Stromal cell of bone marrow (primary cell): ENCODE measurements around the gene PDE9A.

Source experiments
- DNase-seq: peaks from one replicate; pipeline ENCODE4 v3.0.0-alpha.2; 2012; ENCODE audit warnings: low read depth

Gene PDE9A

GRCh38 chr21:42688226-42688840 is 34.9 kb downstream of the PDE9A start:
- DNase-seq: no peak

DNA sequence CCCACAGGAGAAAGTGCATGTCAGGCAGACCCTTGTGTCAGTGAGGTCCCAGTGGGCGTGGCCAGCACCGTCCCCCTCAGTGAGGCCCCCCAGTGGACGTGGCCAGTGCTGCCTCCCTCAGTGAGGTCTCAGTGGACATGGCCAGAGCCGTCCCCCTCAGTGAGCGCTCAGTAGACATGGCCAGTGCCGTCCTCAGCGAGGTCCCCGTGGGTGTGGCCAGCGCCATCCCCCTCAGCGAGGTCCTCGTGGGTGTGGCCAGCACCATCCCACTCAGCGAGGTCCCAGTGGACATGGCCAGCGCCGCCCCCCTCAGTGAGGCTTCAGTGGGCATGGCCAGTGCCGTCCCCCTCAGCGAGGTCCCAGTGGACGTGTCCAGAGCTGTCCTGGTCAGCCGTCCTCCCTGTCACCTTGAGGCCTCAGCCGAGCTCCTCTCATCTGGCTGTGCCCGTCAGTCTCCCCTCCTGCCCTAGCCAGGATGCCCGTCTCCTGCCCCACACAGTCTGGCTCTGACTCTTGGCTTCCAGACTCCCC is 35.5 kb downstream of the PDE9A start:
- no peak for DNase-seq

GRCh38 chr21:42690586-42690985 is 37.2 kb downstream of the PDE9A start:
- no peak for DNase-seq

- DNase-seq: no peak
Observed at GRCh38 chr21:42691901-42692559, 38.6 kb downstream of the PDE9A start.

DNA sequence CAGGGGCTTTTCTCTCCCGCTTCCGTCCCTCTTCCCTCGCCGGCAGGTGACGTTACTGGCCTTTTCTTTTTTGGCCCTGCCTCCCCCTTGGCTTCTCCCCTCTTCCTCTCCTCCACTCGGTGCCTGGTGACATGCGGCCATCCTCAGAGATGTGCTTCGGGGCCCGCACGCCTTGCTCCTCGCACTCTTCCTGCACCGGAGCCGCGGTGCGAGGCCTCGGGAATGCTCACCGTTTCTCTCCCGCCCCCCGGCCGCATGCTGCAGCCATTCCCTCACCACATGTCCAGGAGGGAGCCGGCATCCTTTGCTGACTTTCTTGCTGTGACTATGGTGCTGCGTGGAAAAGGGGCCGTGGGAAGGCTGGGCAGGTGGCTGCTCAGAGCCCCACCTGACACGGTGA is 39.3 kb downstream of the PDE9A start:
- no peak for DNase-seq

DNA sequence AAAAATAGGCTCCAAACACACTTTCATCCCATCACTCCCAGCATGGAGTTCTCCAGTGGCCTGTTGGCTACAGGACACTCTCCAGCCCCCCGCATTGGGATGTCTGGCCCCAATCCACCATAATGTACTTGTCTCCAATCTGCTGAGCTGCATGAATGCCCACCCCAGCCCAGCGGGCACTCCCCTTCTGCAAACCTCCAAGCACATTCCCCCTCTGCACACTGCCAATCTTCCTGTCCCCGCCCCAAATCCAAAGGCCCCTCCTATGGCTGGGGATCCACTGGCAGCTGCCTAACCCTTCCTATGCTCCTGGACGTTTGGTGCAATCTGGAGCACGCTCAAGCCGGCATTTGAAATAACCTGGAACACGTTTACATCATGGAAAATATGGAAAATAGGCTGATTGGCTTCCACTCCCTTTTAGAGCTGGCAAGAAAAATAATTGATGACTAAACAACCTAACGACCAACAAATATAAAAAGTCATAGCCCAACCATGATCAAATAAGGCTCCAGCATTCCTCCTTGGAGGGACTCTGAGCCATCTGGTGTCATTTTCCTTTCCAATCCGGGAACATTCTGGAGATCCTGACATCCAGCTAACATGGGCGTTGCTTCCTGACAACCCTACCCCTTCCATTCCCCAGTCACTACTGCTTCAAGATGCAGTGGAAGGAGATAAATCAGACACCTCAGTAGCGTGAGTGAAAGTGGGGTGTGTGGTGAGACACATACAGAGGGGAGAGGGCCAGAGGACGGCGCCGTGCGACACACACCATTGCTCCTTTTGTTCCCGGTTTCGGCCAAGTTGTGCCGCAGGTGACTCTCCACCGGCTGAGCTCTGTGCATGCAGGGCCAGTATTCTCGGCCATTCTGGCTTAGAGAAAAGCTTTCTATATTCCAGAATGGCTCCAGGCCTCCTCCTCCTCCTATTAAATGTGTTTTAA is 41.6 kb downstream of the PDE9A start:
- no peak for DNase-seq

DNA sequence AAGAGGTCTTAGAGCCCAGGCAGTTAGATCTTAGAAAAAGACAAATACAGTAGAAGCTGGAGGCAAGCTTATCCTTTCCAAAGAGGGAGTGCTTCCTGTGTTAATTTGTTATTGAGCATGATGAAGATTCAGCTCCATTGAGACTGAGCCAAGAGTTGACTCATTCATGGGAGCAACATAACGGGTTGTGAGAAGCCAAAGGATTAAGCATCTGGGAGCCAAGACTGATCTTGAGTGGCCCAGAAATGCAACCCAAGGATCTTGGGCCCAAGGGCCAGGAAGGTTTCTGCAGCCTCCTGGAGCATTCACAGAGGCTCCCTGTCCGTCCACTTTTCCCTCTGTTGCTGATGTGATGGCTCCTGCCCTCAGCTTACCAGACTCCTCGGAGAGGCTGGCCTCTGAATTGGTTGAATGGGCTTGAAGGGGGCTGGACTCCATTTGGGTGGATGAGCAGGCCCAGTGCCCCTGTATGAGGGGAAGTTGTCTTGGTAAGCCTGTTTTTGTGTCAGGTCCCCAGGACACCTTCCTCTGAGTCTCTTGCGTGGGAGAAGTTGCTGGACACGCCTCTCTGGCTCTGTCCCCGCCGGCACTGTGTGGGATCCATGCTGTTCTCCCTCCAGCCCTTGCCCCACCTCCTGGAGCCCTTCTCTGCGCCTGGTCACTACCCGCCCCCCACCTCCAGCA is 42.4 kb downstream of the PDE9A start:
- peak; percentile 69 for DNase-seq

DNA sequence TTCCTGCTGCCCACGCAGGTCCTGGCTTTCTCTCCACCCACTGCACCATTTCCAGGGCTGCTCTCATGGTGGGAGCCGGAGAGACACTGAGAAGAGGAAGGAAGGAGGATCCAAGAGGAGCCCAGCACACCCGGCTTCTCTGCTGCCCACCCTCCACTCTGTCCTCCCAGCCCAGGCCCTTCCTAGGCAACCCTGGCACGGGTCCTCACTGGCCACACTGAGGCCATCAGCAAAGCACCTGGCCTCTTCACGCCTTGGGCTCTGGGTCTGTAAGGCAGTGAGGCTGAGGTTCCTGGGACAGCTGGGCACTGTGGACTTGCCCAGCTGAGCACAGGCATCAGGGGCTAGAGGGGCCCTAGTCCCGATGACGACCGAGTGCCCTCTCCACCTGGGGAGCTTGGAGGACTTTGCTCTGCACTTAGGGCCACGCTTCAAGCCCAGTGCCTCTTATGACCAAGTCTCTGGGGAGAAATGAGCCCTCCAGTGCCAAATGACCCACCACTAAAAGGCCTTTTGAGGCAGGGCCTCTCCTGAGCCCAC is 43.1 kb downstream of the PDE9A start:
- DNase-seq: no peak

DNA sequence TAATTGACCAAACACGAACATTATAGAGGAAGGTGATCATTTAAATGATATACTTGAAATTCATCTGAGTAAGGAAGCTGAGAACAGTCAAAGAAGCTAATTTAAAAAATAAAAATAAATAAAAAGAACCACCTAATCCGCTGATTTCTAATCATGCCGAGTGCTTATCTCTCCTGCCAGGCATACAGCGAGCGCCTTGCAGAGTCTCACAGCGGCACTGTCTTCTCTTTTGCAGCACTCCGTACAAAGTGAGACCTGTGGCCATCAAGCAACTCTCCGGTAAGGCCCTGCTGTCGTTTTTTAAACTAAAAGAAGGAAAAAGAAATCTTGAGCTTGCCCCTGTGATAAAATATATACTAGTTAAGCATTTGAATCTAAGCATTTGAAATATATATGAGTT is 45.3 kb downstream of the PDE9A start:
- DNase-seq: no peak

GRCh38 chr21:42699196-42699595 is 45.8 kb downstream of the PDE9A start:
- no peak for DNase-seq

GRCh38 chr21:42701706-42702456 is 48.5 kb downstream of the PDE9A start:
- no peak for DNase-seq

- DNase-seq: no peak
Observed at GRCh38 chr21:42702720-42703119, 49.3 kb downstream of the PDE9A start.

- DNase-seq: no peak
Observed at GRCh38 chr21:42703136-42703908, 49.9 kb downstream of the PDE9A start.

DNA sequence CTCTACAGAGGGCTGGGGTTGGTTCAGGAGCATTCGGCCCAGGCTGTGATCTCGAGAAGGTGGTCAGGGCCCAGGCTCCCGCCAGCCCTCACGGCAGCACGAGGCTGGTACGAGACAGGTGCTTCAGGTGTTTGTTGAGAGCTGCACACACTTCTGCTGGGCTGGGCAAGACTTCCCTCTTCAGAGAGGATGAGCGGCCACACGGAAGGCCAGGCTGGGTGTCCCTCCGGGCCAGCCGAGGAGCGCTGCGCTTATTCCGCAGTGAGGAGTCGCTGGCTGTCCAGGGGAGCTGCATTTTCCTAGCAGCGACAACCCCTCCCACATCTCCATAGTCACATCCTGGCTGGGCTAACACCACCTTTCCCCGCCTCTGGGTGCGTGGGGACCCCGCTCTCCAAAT is 50.5 kb downstream of the PDE9A start:
- no peak for DNase-seq

- DNase-seq: no peak
Observed at GRCh38 chr21:42704861-42705260, 51.4 kb downstream of the PDE9A start.

DNA sequence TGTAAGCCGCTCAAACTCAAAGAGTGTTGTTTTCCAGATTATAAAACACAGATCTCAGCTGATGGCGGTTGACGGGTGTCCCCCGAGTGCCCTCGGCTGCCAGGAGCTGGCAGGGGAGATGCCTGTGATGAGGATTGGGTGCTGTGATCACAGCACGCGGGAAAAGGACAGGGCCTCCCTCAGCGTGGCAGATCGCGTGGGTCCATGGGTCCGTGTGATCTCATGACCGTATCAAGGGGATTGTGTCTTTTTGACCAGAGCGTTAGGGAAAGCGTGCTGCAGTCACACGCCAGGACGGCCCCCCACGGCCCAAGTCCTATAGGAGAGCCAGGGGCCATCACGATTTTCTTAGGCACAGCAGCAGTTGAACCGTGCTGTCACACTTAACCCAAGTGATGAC is 51.9 kb downstream of the PDE9A start:
- no peak for DNase-seq

DNA sequence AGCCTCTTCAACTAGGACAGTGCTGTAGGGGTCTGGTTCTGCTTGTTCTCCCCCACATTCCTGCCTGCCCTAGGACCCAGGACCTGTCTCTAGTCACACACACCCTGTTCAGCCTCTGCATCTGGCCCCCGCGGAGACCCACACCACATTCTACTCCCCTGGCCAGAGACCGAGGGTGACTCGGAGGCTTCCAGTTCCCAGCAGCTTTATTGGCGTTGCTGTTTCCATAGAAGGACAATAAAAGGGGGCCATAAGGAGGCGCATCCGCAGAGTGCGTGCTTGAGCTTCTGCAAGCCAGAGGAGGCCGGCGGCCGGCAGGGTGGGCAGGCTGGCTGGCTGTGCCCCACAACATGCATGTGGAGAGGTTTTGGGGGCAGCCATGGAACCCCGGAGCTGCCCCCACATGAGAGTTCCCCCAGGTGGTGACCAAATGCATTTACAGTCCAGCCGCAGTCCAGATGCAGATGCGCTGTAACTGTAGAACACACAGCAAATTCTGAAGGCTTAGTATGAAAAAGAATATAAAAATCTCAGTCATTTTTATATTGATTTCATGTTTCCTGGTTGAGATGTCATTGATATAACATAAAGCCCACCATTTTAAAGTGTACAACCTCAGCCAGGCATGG is 52.4 kb downstream of the PDE9A start:
- no peak for DNase-seq

GRCh38 chr21:42706765-42707164 is 53.3 kb downstream of the PDE9A start:
- DNase-seq: no peak

DNA sequence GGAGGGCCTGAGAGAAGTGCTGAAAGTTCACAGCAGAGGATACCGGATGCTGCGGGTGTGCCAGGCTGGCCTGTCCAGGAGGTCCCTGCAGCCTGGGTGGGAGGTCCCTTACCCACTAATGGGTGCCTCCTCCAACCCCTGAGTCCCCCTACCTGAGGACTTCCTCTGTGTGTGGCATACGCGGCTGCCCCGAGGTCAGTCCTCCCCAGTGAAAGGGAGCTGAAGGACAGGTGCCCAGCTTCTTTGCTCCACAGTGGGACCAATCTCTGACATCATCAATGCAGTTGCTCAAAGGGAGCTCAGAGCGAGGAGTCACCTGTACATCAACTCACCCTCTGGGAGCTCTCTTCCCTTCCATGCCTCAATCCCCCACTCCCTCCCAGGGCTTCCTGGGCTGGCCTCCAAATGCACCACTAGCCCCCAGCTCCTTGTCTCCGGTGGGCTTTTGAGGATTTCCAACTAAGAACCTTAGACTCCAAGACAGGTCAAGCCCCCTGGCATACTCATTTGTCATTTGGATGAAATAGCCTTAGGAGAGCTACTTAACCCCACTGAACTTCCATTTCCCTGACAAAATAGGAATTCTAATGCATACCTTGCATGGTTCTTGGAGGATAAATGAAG is 53.9 kb downstream of the PDE9A start:
- no peak for DNase-seq
